H9 (cell line): ENCODE results near the gene BZW1. TPM values are rescaled to one million over a fixed set of nuclear protein-coding genes. Genes with fewer than 3 reads are reported as not detected.

Source experiments
- DNase-seq: peaks from one replicate; pipeline ENCODE4 v3.0.0-alpha.2; 2017
- H2AFZ ChIP-seq: one replicate; pipeline ENCODE4 v1.6.1; 2013; ENCODE audit warnings: mild to moderate bottlenecking, low read length, control low read depth, moderate library complexity
- H2AK5ac ChIP-seq: 2 replicates; pipeline ENCODE4 v1.6.1; 2013; ENCODE audit warnings: low read length, control low read depth, mixed read lengths; ENCODE audit not compliant: insufficient read length
- H2BK120ac ChIP-seq: one replicate; pipeline ENCODE4 v1.6.1; 2013; ENCODE audit warnings: low read depth, mild to moderate bottlenecking, low read length, control low read depth, inconsistent platforms; ENCODE audit not compliant: poor library complexity, severe bottlenecking
- H2BK12ac ChIP-seq: 2 replicates; pipeline ENCODE4 v1.6.1; 2013; ENCODE audit warnings: low read length, control low read depth, mixed read lengths, low read depth; ENCODE audit not compliant: insufficient read length
- H2BK15ac ChIP-seq: 2 replicates; pipeline ENCODE4 v1.6.1; 2013; ENCODE audit warnings: low read depth, low read length, control low read depth
- H2BK20ac ChIP-seq: one replicate; pipeline ENCODE4 v1.6.1; 2013; ENCODE audit warnings: low read depth, mild to moderate bottlenecking, low read length, control low read depth, inconsistent platforms; ENCODE audit not compliant: poor library complexity, severe bottlenecking
- H2BK5ac ChIP-seq: 2 replicates; pipeline ENCODE4 v1.6.1; 2013; ENCODE audit warnings: low read length, control low read depth, mixed read lengths; ENCODE audit not compliant: insufficient read length
- H3K14ac ChIP-seq: 2 replicates; pipeline ENCODE4 v1.6.1; 2013; ENCODE audit warnings: low read length, control low read depth; ENCODE audit not compliant: insufficient read depth
- H3K18ac ChIP-seq: 2 replicates; pipeline ENCODE4 v1.6.1; 2013; ENCODE audit warnings: low read depth, mild to moderate bottlenecking, mixed read lengths, low read length, control low read depth; ENCODE audit not compliant: insufficient read length
- H3K23ac ChIP-seq: 2 replicates; pipeline ENCODE4 v1.6.1; 2013; ENCODE audit warnings: low read length, control low read depth, mixed read lengths, low read depth; ENCODE audit not compliant: insufficient read length
- H3K23me2 ChIP-seq: 2 replicates; pipeline ENCODE4 v1.6.1; 2013; ENCODE audit warnings: low read depth, mild to moderate bottlenecking, mixed read lengths, low read length, control low read depth; ENCODE audit not compliant: insufficient read length, poor library complexity, severe bottlenecking
- H3K27ac ChIP-seq: 2 replicates; pipeline ENCODE4 v1.5.1; 2013; ENCODE audit warnings: low read length, control low read depth, mixed read lengths, low read depth; ENCODE audit not compliant: insufficient read length
- H3K27me3 ChIP-seq: 2 replicates; pipeline ENCODE4 v1.6.1; 2013; ENCODE audit warnings: low read length, control low read depth, inconsistent platforms; ENCODE audit not compliant: insufficient read depth
- H3K4ac ChIP-seq: 2 replicates; pipeline ENCODE4 v1.6.1; 2013; ENCODE audit warnings: low read depth, mild to moderate bottlenecking, control low read depth, inconsistent platforms, low read length, moderate library complexity
- H3K4me1 ChIP-seq: 2 replicates; pipeline ENCODE4 v1.6.1; 2013; ENCODE audit warnings: low read length, control low read depth, inconsistent platforms; ENCODE audit not compliant: insufficient read depth
- H3K4me2 ChIP-seq: 2 replicates; pipeline ENCODE4 v1.6.1; 2013; ENCODE audit warnings: low read length, control low read depth, mixed read lengths; ENCODE audit not compliant: insufficient read length, insufficient read depth
- H3K56ac ChIP-seq: 2 replicates; pipeline ENCODE4 v1.6.1; 2013; ENCODE audit warnings: low read depth, mild to moderate bottlenecking, mixed read lengths, low read length, control low read depth; ENCODE audit not compliant: insufficient read length
- H3K79me1 ChIP-seq: 2 replicates; pipeline ENCODE4 v1.6.1; 2013; ENCODE audit warnings: low read depth, mild to moderate bottlenecking, moderate library complexity, low read length, control low read depth, inconsistent platforms; ENCODE audit not compliant: insufficient read depth, poor library complexity, severe bottlenecking
- H3K79me2 ChIP-seq: 2 replicates; pipeline ENCODE4 v1.6.1; 2013; ENCODE audit warnings: low read length, control low read depth, inconsistent platforms; ENCODE audit not compliant: insufficient read depth
- H3K9ac ChIP-seq: 2 replicates; pipeline ENCODE4 v1.6.1; 2013; ENCODE audit warnings: low read length, control low read depth, mixed read lengths; ENCODE audit not compliant: insufficient read length; ENCODE audit errors: extremely low read depth
- H3K9me3 ChIP-seq: one replicate; pipeline ENCODE4 v1.6.1; 2013; ENCODE audit warnings: low read depth, low read length, inconsistent platforms; ENCODE audit not compliant: control insufficient read depth
- H3T11ph ChIP-seq: one replicate; pipeline ENCODE4 v1.6.1; 2013; ENCODE audit warnings: mild to moderate bottlenecking, low read length, control low read depth, inconsistent platforms
- H4K20me1 ChIP-seq: one replicate; pipeline ENCODE4 v1.6.1; 2013; ENCODE audit not compliant: control insufficient read depth, insufficient read length, insufficient read depth
- H4K5ac ChIP-seq: 2 replicates; pipeline ENCODE4 v1.6.1; 2013; ENCODE audit warnings: low read depth, mild to moderate bottlenecking, mixed read lengths, low read length, control low read depth; ENCODE audit not compliant: insufficient read length
- H4K8ac ChIP-seq: replicated peaks from 2 replicates; pipeline ENCODE4 v1.6.1; 2013; ENCODE audit warnings: low read length, control low read depth, mixed read lengths, low read depth; ENCODE audit not compliant: insufficient read length
- H4K91ac ChIP-seq: 2 replicates; pipeline ENCODE4 v1.6.1; 2013; ENCODE audit warnings: low read depth, mild to moderate bottlenecking, moderate library complexity, mixed read lengths, low read length, control low read depth; ENCODE audit not compliant: insufficient read length
- H3K27ac Mint-ChIP-seq, 3 experiments: 2 replicates in 2 of 3; 3 replicates in 1 of 3; pipeline ENCODE4 v1.8.0; 2020 to 2021; ENCODE audit warnings: mixed read lengths in 3 of 3, mild to moderate bottlenecking in 1 of 3, moderate library complexity in 1 of 3
- H3K27me3 Mint-ChIP-seq: 2 replicates; pipeline ENCODE4 v1.8.0; 2021; ENCODE audit warnings: low read depth, mild to moderate bottlenecking, moderate library complexity, mixed read lengths
- H3K36me3 Mint-ChIP-seq, 3 experiments: 2 replicates in 2 of 3; 3 replicates in 1 of 3; pipeline ENCODE4 v1.8.0; 2020 to 2021; ENCODE audit warnings: low read depth in 3 of 3, mixed read lengths in 3 of 3; ENCODE audit not compliant: insufficient read depth in 1 of 3
- H3K4me1 Mint-ChIP-seq, 2 experiments: 2 replicates each; pipeline ENCODE4 v1.8.0; 2020; ENCODE audit warnings: mixed read lengths in 2 of 2
- H3K4me3 Mint-ChIP-seq, 2 experiments: 2 replicates in 1 of 2; 3 replicates in 1 of 2; pipeline ENCODE4 v1.8.0; 2020 to 2021; ENCODE audit warnings: mild to moderate bottlenecking in 2 of 2, mixed read lengths in 2 of 2, moderate library complexity in 1 of 2
- H3K9me3 Mint-ChIP-seq, 2 experiments: 2 replicates in 1 of 2; 3 replicates in 1 of 2; pipeline ENCODE4 v1.8.0; 2020; ENCODE audit warnings: mild to moderate bottlenecking in 2 of 2, mixed read lengths in 2 of 2, moderate library complexity in 1 of 2
- CTCF ChIP-seq: fragments of 200-600 bp; sonication (generic); conservative IDR thresholded peaks from 3 replicates; pipeline ENCODE4 v1.8.0; 2021; ENCODE audit warnings: antibody characterized with exemption, mild to moderate bottlenecking
- WGBS: extraction: QIAGEN DNeasy Blood & Tissue Kit; methylation state at CpG from one replicate; pipeline ENCODE4 v1.1.7; 2013; ENCODE audit warnings: missing lambda C conversion rate, low lambda C conversion rate, mixed read lengths; ENCODE audit not compliant: insufficient read length; ENCODE audit errors: extremely low coverage; 5-methylcytosine and 5-hydroxymethylcytosine counted together
- long read RNA-seq: library from polyadenylated mRNA; unstranded; transcript quantifications from one replicate; pipeline ENCODE4 v2.0.0, GENCODE V29; 2020
- total RNA-seq: library from RNA; stranded (reverse); gene quantifications from 2 replicates; pipeline ENCODE4 v1.2.1, GENCODE V29; 2021

The BZW1 gene
- total RNA-seq = 366 and 370 TPM in 2 replicates
- long read RNA-seq, full-length matches to known transcripts = 1,769 of 2,297 reads
- long read RNA-seq, partial matches to known transcripts = 109 of 2,297 reads
- long read RNA-seq, other reads (novel, unspliced or antisense) = 419 of 2,297 reads

- Histone ChIP-seq H2AFZ (no peak within 1 kb of the TSS), H3K79me2 (peaks cover 22% of the 10 kb centered on the region), H4K20me1 (no peaks in the 10 kb centered on the region), H4K8ac (no peak within 1 kb of the TSS), H3K14ac (peak within 1 kb of the TSS; percentile 97), H3K56ac (no peak within 1 kb of the TSS), H2BK5ac (peak within 1 kb of the TSS; percentile 14), H3K18ac (peak within 1 kb of the TSS; percentile 97), H3K23me2 (peaks cover 5% of the 10 kb centered on the region), H3K79me1 (no peaks in the 10 kb centered on the region), H3K27ac (peak within 1 kb of the TSS; percentile 24), H3K4ac (no peak within 1 kb of the TSS), H3K27me3 (no peaks in the 10 kb centered on the region), H3K9ac (peak within 1 kb of the TSS; percentile 96), H2BK20ac (no peak within 1 kb of the TSS), H3K4me2 (peak within 1 kb of the TSS; percentile 93), H4K91ac (no peak within 1 kb of the TSS), H2BK120ac (no peak within 1 kb of the TSS), H2BK15ac (no peak within 1 kb of the TSS), H2BK12ac (no peak within 1 kb of the TSS), H2AK5ac (no peak within 1 kb of the TSS), H3T11ph (no peak within 1 kb of the TSS), H3K23ac (no peak within 1 kb of the TSS), H4K5ac (no peak within 1 kb of the TSS), H3K4me1 (no peaks in the 10 kb centered on the region), H3K9me3 (no peaks in the 10 kb centered on the region)
- no peak for TF ChIP-seq CTCF
- Mint-ChIP-seq H3K9me3 (no peaks in the 10 kb centered on the region; a peak in 2 of 5 replicates), H3K4me1 (peaks cover 16 to 22% of the 10 kb centered on the region in 2 experiments), H3K27ac (peak within 1 kb of the TSS; percentile 99 to 100 (median 99)), H3K36me3 (peaks cover 29 to 39% (median 38%) of the 10 kb centered on the region in 3 experiments), H3K4me3 (peak within 1 kb of the TSS; percentile 99 to 100), H3K27me3 (no peaks in the 10 kb centered on the region)
- peak; percentile 97 for DNase-seq
- WGBS = no CpG with 5 or more reads among the region's 75 CpGs
These were observed at the start of gene BZW1 for GRCh38 chr2:200811333-200812121. BZW1 (plus strand) TSS chr2:200811910; CDS start chr2:200813218, 1,308 bp downstream.
